Endodermal cell (in vitro differentiated cells): ENCODE measurements around the gene PLCXD1. TPM values are rescaled to one million over a fixed set of nuclear protein-coding genes. Genes with fewer than 3 reads are reported as not detected.

ENCODE experiments used
- DNase-seq: peaks from one replicate; pipeline ENCODE4 v3.0.0-alpha.2; 2017
- H3K27ac ChIP-seq: 2 replicates; pipeline ENCODE4 v1.5.1; 2013; ENCODE audit warnings: mild to moderate bottlenecking, low read depth, low read length, moderate library complexity
- H3K27me3 ChIP-seq: 2 replicates; pipeline ENCODE4 v1.6.1; 2013; ENCODE audit warnings: mild to moderate bottlenecking, low read length, moderate library complexity; ENCODE audit not compliant: insufficient read depth, control insufficient read depth, poor library complexity, severe bottlenecking
- H3K36me3 ChIP-seq: 2 replicates; pipeline ENCODE4 v1.7.0; 2013; ENCODE audit warnings: mild to moderate bottlenecking, low read length, moderate library complexity; ENCODE audit not compliant: control insufficient read depth, insufficient read depth
- H3K4me1 ChIP-seq: one replicate; pipeline ENCODE4 v1.7.0; 2013; ENCODE audit warnings: low read length; ENCODE audit not compliant: control insufficient read depth, insufficient read depth
- H3K4me3 ChIP-seq: 2 replicates; pipeline ENCODE4 v1.5.1; 2013; ENCODE audit warnings: mild to moderate bottlenecking, low read length, moderate library complexity
- H3K9ac ChIP-seq: 2 replicates; pipeline ENCODE4 v1.6.1; 2013; ENCODE audit warnings: mild to moderate bottlenecking, low read length, moderate library complexity; ENCODE audit not compliant: poor library complexity, severe bottlenecking; ENCODE audit errors: extremely low read depth
- H3K9me3 ChIP-seq: 2 replicates; pipeline ENCODE4 v1.6.1; 2013; ENCODE audit warnings: mild to moderate bottlenecking, low read length, moderate library complexity; ENCODE audit not compliant: control insufficient read depth
- H3K27ac Mint-ChIP-seq: 2 replicates; pipeline ENCODE4 v1.8.0; 2020; ENCODE audit warnings: mixed read lengths
- H3K27me3 Mint-ChIP-seq: 2 replicates; pipeline ENCODE4 v1.8.0; 2021; ENCODE audit warnings: mild to moderate bottlenecking, mixed read lengths; ENCODE audit not compliant: insufficient read depth
- H3K36me3 Mint-ChIP-seq: 2 replicates; pipeline ENCODE4 v1.8.0; 2020; ENCODE audit warnings: low read depth, mixed read lengths
- H3K4me1 Mint-ChIP-seq: 2 replicates; pipeline ENCODE4 v1.8.0; 2020; ENCODE audit warnings: mixed read lengths
- H3K4me3 Mint-ChIP-seq: 2 replicates; pipeline ENCODE4 v1.8.0; 2020; ENCODE audit warnings: mild to moderate bottlenecking, moderate library complexity, mixed read lengths
- H3K9me3 Mint-ChIP-seq: 2 replicates; pipeline ENCODE4 v1.8.0; 2020; ENCODE audit warnings: mild to moderate bottlenecking, mixed read lengths
- CTCF ChIP-seq: fragments of 200-600 bp; sonication (generic); conservative IDR thresholded peaks from 2 replicates; pipeline ENCODE4 v1.5.0; 2021; ENCODE audit warnings: antibody characterized with exemption, mild to moderate bottlenecking
- WGBS, 2 experiments: methylation state at CpG; one replicate each; pipeline versions ENCODE4 v1.1.5 to v1.1.7; 2013; ENCODE audit warnings: missing lambda C conversion rate in 2 of 2, mixed read lengths in 1 of 2; ENCODE audit not compliant: insufficient coverage in 1 of 2, insufficient read length in 1 of 2; 5-methylcytosine and 5-hydroxymethylcytosine counted together
- total RNA-seq, 2 donors: library from RNA; stranded (reverse); fragmentation: NEBNext Ultra II Directional in 1 of 2; extraction: Animal tissue kit (Norgen Biotek cat#: 25700) in 1 of 2; gene quantifications; 2 replicates in 1 of 2; 3 replicates in 1 of 2; pipeline ENCODE4 v1.2.1, GENCODE V29; 2021

Gene PLCXD1
- total RNA-seq, 2 donors from 2014 or later: 70.3 to 96.9 TPM

- Histone ChIP-seq H3K4me1 (no peaks in the 10 kb centered on the region), H3K9me3 (no peaks in the 10 kb centered on the region), H3K4me3 (no peak overlapping the region), H3K36me3 (peaks cover 21% of the 10 kb centered on the region), H3K27ac (no peak overlapping the region), H3K9ac (no peak overlapping the region), H3K27me3 (no peaks in the 10 kb centered on the region)
- 94 to 97% methylated on average over 32 to 43 of the region's 44 CpGs for WGBS, 2 experiments
- DNase-seq: peak; percentile 64
- peaks cover 52% of the 10 kb centered on the region for H3K36me3 Mint-ChIP-seq
- H3K27me3 Mint-ChIP-seq: no peaks in the 10 kb centered on the region
- H3K27ac Mint-ChIP-seq: no peak overlapping the region
- peak; percentile 48 for TF ChIP-seq CTCF
- no peak overlapping the region for H3K4me3 Mint-ChIP-seq
- peaks cover 19% of the 10 kb centered on the region for H3K9me3 Mint-ChIP-seq
- no peaks in the 10 kb centered on the region for H3K4me1 Mint-ChIP-seq
Observed at GRCh38 chrX:338836-339400, 57.7 kb downstream of the PLCXD1 start.

GRCh38 chrX:340121-340520 is 58.9 kb downstream of the PLCXD1 start:
- Histone ChIP-seq H3K4me1 (no peaks in the 10 kb centered on the region), H3K9me3 (no peaks in the 10 kb centered on the region), H3K36me3 (peaks cover 21% of the 10 kb centered on the region), H3K9ac (no peak overlapping the region), H3K27ac (no peak overlapping the region), H3K27me3 (no peaks in the 10 kb centered on the region), H3K4me3 (no peak overlapping the region)
- H3K4me3 Mint-ChIP-seq: no peak overlapping the region
- no peaks in the 10 kb centered on the region for H3K27me3 Mint-ChIP-seq
- WGBS, 2 experiments: 93 to 95% methylated on average over 11 to 12 of the region's 24 CpGs
- no peaks in the 10 kb centered on the region for H3K4me1 Mint-ChIP-seq
- no peak for DNase-seq
- peaks cover 57% of the 10 kb centered on the region for H3K36me3 Mint-ChIP-seq
- TF ChIP-seq CTCF: no peak
- peaks cover 19% of the 10 kb centered on the region for H3K9me3 Mint-ChIP-seq
- no peak overlapping the region for H3K27ac Mint-ChIP-seq

- no peaks in the 10 kb centered on the region for H3K9me3 ChIP-seq
- no peak for DNase-seq
- peaks cover 21% of the 10 kb centered on the region for H3K36me3 ChIP-seq
- no peaks in the 10 kb centered on the region for H3K4me1 Mint-ChIP-seq
- no peak overlapping the region for H3K9ac ChIP-seq
- H3K27me3 Mint-ChIP-seq: no peaks in the 10 kb centered on the region
- H3K9me3 Mint-ChIP-seq: peaks cover 19% of the 10 kb centered on the region
- no peak for TF ChIP-seq CTCF
- H3K4me3 Mint-ChIP-seq: no peak overlapping the region
- H3K27ac ChIP-seq: no peak overlapping the region
- H3K4me1 ChIP-seq: no peaks in the 10 kb centered on the region
- no peaks in the 10 kb centered on the region for H3K27me3 ChIP-seq
- no peak overlapping the region for H3K27ac Mint-ChIP-seq
- H3K36me3 Mint-ChIP-seq: peaks cover 54% of the 10 kb centered on the region
- H3K4me3 ChIP-seq: no peak overlapping the region
- 94 to 95% methylated on average over 31 to 52 of the region's 52 CpGs for WGBS, 2 experiments
Observed at GRCh38 chrX:340641-341423, 59.7 kb downstream of the PLCXD1 start.
